ENCODE measurements around the gene PAQR3.

GRCh38 chr4:78956975-78957374 is 17.7 kb upstream of the PAQR3 start:
- no peak for TF ChIP-seq CTCF (IDR thresholded peaks at IDR 0.05)
- TF ChIP-seq POLR2A (IDR thresholded peaks at IDR 0.05): no peak
